Stimulated activated CD8-positive, alpha-beta memory T cell treated with anti-CD3 and anti-CD28 coated beads, Interleukin-2, amount 100 ng/mL, for 1 hour (primary cell): ENCODE measurements around the gene EXOC4.

Experiments used
- DNase-seq, 2 donors: peaks; one replicate each; pipeline ENCODE4 v3.0.0-alpha.2; 2020; ENCODE audit warnings: low read depth in 2 of 2

The EXOC4 gene

DNA sequence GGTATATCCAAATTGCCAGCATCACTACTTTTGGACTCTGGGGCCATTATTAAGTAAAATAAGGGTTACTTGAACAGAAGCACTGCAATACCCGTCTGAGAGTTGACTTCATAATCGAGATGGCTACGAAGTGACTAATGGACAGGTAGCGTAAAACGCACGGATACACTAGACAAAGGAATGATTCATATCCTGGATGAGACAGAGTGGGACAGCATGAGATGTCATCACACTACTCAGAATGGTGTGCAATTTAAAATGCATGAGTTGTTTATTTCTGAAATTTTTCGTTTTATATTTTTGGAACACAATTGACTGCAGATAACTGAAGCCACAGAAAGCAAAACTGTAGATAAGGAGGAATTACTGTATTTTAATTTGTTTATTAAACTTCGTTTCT, 452.7 kb downstream of the EXOC4 start:
- DNase-seq = no peak

DNA sequence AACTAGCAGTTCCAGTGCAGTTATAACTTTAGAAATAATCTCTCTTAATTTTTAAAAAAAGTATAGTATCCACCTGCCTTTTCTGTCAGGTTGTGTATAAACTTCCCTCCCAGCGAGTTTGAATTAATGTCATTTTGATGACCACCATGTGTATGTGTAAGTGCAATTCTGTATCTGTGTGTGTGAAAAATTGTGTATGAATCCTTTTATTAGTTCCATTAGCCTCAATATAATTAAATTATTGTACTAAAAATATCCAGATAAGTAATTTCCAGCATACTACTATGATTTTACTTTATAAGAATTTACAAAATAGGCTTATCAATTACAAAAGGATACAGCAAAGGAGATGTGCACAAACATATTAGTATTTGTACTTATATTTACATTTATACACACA, 453.1 kb downstream of the EXOC4 start:
- no peak for DNase-seq

DNA sequence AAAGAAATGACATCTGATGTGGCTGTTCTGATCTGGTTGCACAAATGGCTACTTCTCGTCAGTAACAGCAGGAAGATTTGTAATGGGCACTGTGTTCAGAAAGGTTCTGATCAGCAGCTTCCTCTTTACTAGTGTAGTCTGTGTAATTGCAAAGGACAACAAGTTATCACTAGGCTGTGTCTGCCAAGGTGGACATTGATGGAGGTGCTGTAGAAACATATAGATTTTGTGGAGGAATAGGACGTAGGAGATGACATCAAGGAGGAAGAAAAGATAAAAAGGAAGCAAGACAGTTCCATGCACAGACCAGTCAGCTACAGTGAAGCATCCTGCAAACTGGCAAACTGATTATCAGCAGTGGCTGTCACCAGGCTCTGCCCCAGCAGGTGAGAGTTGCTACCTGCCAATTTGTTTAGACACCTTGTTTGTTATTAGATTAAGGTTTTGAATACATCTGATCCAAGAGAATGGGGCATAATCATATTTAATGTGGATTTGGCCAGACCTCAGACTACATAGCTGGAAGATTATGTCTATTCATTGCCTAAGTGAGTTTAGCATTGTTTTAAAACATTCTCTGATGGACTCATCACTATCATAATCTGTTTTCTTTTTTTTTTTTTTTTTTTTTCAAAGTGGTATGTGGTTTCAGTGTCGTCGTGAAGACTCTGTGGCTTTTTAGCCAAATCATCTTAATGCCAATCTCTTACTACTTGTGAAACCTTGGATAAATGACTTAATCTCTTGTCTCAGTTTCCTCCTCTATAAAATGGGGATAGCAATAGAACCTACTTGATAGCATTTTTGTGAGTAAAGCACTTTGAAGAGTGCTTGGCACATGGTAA, 456.4 kb downstream of the EXOC4 start:
- no peak for DNase-seq

DNA sequence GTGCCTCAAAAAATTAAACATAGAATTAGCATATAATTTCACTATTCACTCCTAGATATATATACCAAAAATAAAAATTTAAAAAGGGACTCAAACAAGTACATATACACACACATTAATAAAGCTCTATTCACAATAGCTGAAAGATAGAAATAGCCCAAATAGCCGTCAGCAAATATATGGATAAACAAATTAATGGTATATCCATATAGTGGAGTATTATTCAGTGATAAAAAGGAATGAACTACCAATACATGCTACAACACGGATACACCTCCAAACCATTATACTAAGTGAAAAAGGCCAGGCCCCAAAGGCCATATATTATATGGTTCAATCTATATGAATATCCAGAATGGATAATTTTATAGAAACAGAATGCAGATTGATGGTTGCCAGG, 459.7 kb downstream of the EXOC4 start:
- DNase-seq = no peak

DNA sequence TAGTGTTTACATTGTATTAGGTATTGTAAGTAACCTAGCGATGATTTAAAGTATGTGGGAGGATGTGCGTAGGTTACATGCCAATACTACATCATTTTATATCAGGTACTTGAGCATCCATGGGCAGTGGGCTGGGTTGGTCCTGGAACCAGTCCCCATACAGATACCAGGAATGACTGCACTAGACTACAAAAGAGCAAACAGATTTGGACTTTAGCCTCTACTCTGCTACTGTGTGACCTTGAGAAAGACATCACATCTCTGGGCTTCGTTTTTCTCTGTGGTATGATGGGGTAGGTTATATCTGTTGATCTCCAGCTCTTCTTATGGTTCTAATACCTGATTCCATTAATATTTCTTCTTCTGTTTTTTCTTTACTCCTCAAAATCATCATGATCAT, 461.8 kb downstream of the EXOC4 start:
- DNase-seq = no peak

DNA sequence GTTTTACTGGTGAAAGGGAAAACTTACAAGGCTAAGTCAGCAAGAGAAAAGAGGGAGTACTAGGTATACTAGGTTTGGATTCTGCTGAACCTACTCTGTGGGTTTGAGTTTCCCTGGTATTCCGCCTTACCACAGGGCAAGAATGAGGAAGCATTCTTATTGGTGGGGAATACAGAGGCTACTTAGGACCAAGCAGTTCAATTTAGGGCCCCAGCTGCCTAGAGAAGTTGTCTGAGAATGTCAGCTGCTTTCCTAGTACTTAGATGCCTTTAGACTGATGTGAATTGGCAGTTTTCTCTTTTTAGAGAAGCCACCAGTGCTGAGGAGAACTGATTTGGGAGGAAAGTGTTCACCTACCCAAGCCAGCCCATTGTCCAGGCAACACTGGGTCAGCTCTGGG, 465.3 kb downstream of the EXOC4 start:
- DNase-seq = no peak

DNA sequence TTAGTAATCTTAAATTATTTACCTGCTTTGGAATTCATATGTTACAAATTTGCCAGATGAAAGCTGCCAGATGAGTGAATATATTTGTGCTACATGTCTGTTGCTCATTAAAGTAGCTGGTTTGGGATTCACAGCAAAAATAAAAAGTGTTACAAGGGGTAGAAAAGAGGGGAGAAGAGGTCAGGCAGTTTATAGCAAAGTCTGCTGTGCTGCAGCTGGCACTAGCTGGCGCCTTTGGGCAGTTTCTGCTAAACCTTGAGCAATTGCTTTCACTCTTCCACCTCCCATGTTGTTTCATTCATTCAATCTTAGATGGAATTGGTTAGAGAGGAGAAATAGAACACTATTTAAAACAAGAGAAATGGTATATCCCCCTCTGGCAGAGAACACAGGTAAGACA, 470.2 kb downstream of the EXOC4 start:
- DNase-seq = no peak

DNA sequence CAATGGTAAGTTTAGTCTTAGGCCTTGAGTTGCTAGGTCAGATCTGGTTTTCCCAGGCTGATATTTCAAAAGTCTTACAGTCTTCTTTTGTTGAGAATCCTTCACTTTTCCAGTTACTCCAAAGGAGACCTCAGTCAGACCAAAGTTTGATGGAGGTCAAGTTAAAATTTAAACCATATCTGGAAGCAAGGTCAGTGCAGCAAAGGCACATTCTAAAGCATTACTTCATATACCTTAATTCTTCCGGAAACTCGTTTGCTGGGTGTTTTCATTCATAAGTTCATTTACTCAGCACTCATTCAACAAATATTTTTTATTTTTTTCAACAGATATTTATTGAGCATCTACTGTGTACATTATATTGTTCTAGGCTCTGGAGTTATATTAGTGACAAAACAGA, 471.3 kb downstream of the EXOC4 start:
- DNase-seq = no peak

DNA sequence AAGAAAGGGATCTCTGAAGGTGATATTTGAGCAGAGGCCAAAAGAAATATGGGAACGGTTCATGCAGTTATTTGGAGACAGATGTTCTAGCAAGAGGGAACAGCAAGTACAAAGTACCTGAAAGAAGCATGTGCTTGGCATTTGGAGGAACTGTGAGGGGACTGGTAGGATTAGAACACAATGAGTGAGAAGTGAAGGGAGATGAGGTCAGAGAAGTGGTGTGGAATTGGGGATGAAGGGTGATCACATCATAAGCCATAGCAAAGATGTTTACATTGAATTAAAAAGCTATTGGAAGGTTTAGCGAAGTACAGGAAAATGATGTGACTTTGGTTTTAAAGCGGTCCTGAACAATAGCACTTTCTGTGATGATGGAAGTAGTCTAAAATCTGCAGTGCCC, 471.8 kb downstream of the EXOC4 start:
- DNase-seq = no peak

DNA sequence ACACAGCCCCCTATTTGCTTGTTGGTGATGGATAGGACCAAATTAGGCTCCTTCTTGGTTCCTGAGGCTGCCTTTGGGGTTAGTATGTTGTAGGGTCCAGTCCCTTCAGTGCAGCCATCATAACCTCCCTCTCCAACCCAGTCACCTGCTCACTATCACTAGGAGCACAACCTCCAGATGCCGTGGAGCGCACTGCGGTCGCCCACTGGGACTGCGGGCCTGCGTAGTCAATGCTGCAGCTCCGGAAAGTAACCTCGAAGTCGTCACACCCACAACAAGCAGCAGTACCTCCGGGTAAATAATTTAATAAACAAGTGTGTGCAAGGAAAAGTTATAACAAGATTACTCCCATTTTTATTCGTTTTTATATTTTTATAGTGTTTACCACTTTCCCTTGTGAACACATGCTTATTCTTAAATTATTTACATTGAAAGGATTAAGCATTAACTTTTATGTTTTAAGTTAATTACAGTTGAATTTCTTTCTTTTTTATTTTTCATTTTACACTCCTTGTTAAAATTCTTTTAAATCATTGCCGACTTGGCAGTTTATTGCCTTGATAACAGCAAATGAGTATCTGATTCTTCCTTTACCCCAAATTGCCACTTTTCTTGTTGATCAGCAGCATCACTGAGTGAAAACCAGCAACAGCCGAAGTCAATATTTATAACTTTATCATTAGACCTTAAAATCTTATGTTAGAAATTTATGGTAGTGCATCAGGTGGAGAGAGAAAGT, 474.8 kb downstream of the EXOC4 start:
- no peak for DNase-seq

DNA sequence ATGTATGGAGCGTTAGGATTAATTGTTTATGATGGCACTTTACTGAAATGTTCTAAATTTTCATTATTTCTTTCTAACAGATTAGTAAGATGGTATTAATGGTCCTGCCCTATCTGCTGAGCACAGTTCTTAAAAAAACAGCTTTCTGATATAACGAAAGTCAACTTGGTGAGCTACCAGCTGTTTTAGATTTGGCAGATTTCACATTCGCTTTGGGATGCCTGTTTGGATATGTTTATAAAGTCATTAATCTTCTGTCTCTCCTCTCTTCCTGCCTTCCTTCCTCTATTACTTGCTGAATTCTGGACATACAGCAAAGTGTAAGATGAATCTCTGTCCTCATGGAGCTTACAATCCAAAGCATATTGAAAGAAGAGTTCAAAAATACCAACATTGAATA, 477.5 kb downstream of the EXOC4 start:
- no peak for DNase-seq

DNA sequence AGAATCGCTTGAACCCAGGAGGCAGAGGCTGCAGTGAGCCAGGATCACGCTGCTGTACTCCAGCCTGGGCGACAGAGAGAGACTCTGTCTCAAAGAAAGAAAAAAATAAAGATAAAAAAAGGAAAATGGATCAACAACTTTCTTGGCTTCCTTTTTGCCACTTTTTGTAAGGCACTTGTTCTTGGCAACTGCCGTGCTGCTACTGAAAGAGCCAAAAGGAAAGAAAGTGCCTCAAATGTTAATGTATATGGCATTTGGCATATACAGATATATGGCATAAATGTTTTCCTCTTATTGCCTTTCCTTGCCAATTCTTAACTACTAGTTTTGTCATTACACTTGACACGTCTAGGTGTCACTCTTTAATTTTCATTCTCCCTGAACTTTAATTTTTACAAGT, 480.5 kb downstream of the EXOC4 start:
- no peak for DNase-seq

DNA sequence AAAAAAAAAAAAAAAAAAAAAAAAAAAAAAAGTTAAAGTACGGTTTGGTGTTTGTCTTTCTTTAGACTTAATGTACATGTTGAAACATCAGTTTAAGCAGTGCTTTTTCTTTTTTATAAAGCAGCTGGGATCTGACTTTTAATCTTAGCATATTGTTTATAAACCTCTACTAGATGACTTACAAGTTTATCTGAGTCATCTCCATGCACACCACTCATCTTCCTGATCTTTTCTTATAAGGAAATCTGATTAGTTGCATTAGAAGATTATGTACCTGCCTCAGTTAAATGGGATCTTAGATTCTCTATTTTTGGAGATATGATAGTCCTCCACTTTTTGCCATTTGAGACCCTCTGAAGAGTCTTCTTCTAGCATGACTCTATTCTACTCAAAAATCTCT, 482.3 kb downstream of the EXOC4 start:
- DNase-seq = no peak

DNA sequence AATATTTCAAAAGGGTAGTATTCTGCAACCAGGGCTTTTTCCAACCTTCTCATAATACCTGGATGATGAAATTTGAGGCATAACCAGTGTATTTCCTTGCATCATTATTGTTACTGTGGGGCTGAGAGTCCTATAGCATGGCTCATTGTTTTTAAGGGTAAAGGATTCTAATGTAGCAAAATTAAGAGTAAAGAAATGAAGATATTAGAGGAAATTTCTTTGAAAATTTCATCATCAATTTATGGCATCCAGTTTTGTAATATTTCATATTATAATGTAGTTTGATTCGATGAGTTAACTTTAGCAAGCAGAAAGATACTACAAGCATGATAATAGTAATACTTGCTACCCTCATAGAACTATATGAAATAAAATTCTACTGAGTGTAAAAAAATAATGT, 486.9 kb downstream of the EXOC4 start:
- DNase-seq = no peak

DNA sequence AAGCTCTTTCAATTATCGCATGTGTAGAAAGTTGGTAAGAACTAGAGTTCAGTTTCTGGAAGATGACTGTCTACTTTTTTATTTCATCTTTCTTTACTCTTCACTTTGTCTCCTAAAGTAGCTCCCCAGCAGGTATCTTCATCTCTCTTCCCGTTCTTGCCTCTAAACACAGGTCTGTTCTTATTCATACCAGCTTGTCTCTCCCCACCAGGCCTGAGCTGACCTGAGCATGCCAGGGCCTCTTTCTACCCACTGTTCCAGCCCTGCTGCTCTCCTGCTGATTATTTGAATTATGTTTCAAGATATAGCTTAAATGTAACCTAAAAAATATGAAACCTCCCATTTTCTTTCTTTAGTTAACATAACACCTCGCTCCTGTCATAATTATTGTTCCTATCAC, 488.2 kb downstream of the EXOC4 start:
- DNase-seq = no peak

DNA sequence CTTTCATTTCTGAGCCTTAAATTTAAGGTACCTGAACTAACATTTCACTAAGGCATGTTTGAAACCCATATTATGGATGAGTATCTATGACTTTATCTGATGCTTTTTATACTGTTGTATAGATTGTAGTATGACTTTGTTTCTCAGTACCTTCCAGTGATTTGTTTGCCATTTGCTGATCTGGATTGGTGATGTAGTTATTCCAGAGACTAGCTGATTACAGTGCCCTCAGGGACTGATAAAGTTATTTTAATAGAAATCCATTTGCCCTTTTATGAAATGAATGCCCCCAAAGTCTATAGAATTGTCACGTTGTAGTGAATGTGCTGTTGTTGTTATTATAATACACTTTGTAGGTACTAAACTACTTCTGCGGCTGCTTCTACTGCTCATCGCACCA, 488.8 kb downstream of the EXOC4 start:
- no peak for DNase-seq

DNA sequence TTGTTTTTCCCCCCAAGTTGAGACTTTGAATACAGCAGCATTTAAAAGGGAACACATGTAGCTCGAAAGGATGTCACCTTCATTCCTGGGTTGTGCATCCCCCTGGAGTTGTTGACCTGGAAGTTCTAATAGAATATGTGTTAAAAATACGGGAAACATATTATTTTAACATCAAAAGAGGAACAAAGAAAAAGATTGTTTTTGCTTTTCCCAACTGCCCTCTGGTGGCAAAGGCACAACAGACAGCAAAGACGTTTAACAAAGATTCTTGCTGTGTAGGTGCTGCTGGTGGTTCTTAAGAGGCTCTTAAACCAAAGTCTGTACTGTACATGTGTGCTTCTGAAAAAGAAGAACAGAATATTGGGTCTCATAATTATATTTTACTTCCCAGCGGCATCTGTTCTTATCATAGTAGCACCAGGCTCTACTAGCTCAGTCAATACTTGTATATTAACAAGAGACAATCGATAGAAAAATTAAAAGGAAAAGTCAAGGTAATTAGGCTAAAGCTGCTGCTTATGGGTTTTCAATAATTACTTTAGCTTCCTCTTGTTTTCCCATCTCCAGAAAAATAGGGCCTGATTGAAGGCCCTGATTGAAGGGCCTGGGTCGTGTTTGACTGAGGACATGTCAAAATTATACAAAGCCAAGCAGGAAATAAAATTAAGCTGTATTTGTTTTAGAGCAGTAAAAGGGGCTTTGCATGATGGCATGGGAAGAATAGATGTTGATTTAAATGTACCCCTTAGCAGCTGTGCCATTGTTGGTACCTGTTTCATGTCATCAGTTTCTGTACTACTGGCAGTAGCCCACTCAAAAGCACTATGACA, 490.0 kb downstream of the EXOC4 start:
- DNase-seq = no peak

DNA sequence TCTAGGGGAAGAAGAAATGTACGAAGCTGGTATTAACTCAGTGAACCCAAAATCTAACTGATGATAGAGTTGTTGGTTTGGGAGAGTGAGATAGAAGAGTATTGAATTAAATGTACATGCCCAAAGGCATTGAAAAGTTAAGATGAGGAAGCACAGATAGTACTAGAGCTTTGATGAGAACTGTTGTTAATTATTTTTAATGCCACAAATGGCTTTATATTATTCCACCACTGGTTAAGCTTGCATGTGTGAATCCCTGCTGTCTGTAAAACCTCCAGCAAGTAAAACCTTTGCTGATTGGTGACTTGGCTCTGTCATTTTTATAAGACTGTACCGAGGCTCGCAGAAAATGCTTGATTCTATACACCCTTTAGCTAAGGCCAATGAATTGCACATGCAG, 491.6 kb downstream of the EXOC4 start:
- no peak for DNase-seq

DNA sequence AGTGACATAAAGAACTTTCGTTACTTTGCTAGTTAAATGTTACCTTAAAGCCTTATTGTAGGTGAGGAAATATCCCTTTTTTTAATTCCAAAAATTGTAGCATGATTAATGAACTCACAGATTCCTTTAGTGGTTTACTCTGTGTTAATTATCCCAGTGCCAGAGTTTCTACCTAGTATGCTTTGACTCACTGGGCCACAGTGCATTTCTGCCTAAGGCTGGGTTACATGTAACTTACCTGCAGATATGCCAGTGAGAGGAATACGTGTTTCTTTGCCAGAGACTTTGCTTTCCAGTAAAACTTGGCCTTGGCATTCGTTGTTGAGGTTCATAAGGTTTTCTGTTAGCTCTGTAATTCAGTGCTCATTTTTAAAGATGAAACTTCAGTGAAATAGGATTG, 493.4 kb downstream of the EXOC4 start:
- DNase-seq = no peak

DNA sequence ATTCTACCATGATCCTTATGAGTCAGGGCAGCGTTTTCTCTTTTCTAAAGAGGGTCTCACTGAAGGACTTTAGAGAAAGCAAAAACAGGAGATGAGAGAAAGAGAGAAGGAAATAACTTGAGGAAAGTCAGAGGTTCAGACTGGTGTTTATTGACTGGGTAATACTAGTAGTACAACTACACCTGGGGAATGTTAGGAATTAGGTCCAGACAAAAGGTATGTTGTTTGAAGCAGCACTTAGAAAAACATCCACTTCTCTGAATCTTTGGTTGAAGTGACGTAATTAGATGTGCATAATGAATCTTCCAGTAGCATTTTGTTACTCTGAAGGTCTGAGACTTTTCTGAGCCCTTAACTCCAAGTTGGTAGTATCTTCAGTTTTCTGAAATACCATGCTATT, 494.0 kb downstream of the EXOC4 start:
- DNase-seq = no peak

DNA sequence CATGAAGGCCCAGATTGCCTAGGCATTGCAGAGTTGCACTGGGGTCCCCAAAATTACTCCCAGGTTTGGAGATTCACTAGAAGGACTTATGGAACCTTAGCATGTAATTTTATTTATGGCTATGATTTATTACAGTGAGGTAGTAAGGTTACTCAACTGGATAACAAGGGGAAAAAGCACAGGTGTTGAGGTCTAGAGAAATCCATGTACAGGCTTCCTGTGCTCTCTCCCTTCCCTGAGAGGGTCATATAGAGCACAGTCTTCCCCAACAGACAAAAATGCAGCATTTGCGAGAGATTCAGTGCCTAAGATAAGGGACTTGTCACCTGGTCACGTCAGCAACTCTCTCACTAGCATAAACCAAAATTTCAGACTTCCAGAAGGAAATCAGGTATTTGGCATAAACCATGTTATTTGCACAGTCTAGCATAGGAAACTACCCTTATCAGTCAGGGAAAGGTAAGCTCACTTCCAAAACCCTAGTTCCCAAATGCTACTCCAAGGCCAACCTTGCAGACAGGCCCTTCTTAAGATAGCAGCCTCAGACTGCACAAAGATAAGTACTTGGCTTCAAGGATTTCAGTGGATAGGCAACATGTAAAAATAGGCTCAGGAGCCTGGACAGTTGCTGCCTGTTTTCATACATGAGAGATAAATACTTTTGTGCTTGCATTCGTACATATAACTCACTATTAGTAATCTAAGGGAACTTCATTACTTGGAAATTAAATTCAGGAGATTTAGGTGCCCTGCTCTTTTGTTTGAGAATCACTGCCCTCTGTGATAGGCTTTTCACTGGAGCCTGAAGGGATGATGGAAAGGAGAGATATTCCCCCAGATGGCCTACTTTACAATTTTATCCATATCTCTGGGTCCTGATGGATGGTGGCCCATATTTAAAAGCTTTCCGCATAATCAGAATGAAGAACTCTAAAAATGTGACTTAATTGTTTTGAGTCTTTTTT, 495.8 kb downstream of the EXOC4 start:
- no peak for DNase-seq
